Measurements from ENCODE around the gene COG2.
"Not testable (repeated sequence)": the region's sequence is repeated elsewhere in the genome, so short reads cannot be mapped to it uniquely, and the experiment has no call there.

COG2 gene

DNA sequence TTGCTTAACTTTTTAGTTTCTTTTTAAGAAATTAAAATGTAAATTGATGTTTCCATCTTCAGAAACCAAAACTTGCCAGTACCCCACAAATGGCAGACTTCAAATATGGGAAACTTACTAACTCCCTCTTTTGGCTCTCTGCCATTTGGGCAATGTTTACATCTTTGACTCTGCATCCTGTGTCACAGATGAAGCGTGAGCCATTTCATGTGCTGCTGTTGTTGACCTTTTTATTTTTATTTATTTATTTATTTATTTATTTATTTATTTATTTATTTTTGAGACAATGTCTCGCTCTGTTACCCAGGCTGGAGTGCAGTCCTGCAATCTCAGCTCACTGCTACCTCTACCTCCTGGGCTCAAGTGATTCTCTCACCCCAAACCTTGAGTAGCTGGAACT, 16.0 kb upstream of the COG2 start:
- DNase-seq = no peak

DNA sequence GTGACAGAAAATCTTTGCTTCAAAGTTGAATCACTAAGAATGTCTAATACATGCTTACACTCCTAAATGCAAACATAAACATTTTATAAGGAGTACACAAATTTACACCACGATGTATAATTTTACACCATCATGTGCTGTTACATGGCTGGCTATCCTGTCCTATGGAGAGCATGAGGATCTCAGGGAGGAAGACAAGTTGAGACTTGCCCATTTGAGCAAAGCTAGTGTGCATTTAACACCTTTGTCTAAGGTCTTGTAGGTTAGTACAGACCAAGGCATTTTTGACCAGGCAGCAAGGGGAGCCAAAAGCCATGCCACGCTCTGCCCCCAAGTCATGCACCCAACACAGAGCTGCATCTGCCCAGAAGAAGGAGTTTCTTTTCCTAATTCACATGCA, 14.5 kb upstream of the COG2 start:
- DNase-seq = no peak

- no peak for DNase-seq
These were observed 12.8 kb upstream of the COG2 start for GRCh38 chr1:230629511-230629910.

- DNase-seq = no peak
These were observed 10.8 kb upstream of the COG2 start for GRCh38 chr1:230631477-230631876.

DNA sequence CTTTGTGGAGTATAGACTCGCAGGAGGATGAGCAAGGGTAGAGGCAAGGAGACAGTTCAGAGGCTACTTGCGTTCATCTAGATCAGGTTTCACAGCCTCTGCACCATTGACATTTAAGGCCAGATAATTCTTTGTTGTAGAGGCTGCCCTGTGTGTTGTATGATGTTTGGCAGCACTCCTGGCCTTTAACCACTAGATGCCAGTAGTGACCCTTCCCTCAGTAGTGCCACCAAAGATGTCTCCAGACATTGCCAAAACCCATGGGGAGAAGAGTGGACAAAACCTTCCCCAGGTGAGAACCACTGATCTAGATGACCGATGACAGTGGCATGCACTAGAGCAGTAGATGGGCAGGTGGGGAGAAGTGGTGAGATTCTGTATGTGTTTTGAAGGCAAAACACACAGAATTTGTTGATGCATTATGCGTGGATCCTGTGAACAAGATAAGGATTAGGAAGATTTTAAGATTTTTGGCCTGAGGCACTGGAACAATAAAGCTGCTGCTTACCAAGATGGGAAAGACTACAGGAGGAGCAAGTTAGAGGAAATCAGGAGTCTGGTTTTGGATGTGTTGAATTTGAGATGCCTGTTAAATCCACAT, 9.9 kb upstream of the COG2 start:
- peak; percentile 23 for DNase-seq

GRCh38 chr1:230633469-230633868, 8.8 kb upstream of the COG2 start:
- DNase-seq = no peak

DNA sequence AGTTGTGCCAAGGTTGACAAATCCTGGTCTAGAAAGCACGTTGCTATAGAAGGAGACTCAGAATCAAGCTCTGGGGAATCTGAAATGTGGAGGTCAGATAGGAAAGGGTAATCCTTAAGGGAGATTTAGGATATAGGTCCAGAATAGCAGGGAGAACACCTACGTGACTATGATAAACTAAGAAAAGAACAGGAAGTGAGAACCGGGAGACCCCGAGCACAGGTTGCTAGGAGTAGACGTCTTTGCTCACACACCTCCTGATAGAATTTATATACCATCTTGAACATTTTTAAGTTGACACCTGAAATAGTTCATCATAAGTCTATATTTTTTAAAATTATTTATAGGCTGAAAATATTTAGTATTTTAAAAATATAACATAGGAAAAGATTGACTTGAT, 7.9 kb upstream of the COG2 start:
- no peak for DNase-seq

- no peak for DNase-seq
These were observed 5.6 kb upstream of the COG2 start for GRCh38 chr1:230636575-230637148.

- no peak for DNase-seq
These were observed 2.5 kb upstream of the COG2 start for GRCh38 chr1:230639714-230640209.

DNA sequence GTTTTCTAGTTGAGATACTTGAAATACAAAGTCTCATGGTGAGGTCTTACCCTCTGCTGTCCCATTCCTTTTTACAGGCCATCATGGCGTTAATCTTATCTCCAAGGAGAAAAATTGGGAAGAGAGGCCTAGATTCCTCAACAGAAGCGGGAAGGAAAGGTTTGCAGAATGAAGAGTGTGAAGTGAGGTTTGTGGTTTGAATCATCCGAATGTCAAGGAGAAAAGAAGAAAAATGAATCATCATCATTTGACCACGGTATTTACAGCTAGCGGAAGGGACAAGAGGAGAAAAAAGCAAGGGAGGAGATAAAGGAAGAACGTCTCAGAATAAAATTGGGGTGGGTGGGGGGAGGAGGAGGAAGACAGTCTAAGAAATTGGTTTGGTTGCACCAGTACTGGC, 935 bp upstream of the COG2 start:
- DNase-seq = no peak

- DNase-seq = no peak
These were observed 400 bp upstream of the COG2 start for GRCh38 chr1:230641900-230642262.

DNA sequence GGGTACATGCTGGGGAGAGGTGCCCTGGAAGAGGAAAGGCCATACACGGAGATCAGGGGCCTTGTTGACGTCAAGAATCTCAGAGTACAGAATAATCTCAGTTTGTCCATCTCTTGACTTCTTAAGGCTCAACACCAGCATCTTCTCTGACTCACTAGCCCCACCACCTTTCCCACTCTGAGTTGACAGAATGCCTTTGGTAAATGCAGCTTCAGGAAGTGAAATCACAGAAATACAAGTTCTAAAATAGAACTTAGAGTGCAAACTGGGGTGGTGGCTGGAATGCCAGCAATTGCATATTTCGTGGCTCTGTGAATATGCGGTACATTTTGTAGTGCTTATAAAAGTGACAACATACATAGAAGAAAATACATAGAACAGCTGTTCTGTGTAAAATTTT, 1.6 kb downstream of the COG2 start:
- DNase-seq = peak; percentile 43

GRCh38 chr1:230646710-230647302, 4.5 kb downstream of the COG2 start:
- no peak for DNase-seq

DNA sequence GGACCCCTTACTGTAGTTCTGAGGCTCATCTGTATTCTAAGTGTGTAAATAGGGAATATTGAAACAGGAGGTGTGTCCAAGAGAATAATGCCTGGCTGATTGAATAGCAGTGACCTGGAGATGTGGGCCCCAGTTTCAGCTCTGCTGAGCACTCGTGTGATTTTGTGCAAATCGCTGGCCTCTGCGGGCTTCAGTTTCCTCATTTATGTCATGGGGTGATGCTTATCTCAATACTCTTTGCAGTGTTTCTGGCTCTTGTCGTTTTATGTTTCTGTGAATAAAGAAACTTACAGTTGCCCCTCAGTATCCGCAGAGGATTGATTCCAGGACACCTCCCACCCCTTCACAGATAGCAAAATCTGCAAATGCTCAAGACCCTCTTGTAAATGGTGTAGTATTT, 5.0 kb downstream of the COG2 start:
- no peak for DNase-seq

- DNase-seq = no peak
These were observed 5.8 kb downstream of the COG2 start for GRCh38 chr1:230648114-230648513.

GRCh38 chr1:230650300-230650699, 8.0 kb downstream of the COG2 start:
- no peak for DNase-seq

- no peak for DNase-seq
These were observed 9.0 kb downstream of the COG2 start for GRCh38 chr1:230651235-230651634.

DNA sequence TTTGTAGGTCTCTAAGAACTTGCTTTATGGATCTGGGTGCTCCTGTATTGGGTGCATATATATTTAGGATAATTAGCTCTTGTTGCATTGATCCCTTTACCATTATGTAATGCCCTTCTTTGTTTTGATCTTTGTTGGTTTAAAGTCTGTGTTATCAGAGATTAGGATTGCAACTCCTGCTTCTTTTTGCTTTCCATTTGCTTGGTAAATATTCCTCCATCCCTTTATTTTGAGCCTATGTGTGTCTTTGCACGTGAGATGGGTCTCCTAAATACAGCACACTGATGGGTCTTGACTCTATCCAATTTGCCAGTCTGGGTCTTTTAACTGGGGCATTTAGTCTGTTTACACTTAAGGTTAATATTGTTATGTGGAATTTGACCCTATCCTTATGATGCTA, 14.4 kb downstream of the COG2 start:
- DNase-seq = not testable (repeated sequence)

- DNase-seq = not testable (repeated sequence)
These were observed 15.8 kb downstream of the COG2 start for GRCh38 chr1:230658103-230658502.

DNA sequence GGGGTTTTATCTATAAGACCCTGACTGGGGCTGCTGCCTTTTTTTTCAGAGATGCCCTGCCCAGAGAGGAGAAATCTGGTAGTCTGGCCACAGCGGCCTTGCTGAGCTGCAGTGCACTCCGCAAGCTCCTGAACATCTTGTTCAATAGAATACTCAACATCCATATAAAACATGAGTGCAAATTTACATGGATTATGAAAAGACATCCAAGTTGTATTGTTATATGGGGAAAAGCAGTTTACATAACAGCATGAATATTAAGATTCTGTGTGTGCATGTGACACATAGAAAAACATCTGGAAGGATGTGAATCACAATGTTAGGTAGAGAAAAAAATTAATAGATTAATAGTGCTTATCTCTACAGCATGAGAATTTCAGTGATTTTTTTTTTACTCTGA, 16.4 kb downstream of the COG2 start:
- no peak for DNase-seq

DNA sequence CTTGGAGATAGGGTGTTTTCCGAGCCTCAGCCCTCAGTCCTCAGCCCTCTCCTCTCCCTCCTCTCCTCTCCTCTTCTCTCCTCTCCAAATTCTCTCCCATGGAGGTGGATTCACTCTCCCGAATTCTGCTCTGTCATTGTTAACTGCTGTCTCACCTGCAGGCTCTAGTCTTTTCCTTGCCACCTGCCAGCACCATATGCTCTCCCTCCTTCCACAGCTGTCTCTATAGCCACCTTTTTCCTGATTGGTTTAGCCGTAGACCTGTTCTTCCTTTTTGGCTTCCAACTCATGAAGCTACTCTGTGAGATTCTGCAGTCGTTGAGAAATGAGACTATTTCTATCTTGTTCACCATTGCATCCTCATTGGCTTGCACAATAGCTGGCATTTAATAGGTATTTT, 19.7 kb downstream of the COG2 start:
- no peak for DNase-seq

GRCh38 chr1:230668227-230668626, 25.9 kb downstream of the COG2 start:
- no peak for DNase-seq

DNA sequence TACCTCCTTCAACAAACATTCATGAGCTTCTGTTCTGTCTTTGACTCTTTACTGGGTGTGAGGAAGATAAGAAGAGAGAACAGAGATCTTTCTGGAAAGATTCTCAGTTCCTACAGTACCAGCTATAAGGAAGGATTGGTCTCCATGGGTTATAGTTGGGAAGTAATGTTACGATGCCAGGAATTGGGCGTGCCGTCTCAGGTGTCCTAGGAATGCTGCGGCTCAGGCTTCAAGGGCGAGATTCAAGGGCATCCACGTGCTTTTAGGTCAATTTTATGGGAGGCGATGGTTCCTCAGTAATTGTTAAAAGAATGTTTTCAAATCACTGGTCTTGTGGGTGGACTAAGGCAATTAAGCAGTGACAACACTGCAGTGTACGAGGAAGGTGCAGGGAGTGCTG, 27.3 kb downstream of the COG2 start:
- no peak for DNase-seq

GRCh38 chr1:230674581-230674980, 32.3 kb downstream of the COG2 start:
- DNase-seq = no peak

- no peak for DNase-seq
These were observed 34.9 kb downstream of the COG2 start for GRCh38 chr1:230677200-230677599.
